ENCODE measurements around the gene NHSL1.

NHSL1 gene

GRCh38 chr6:138418118-138418742 lies 81.1 kb downstream of the NHSL1 start:
- Histone ChIP-seq H3K9me3 (replicated peaks; ENCODE audit: insufficient read depth, low read length) (no peaks in the 10 kb centered on the region), H3K4me1 (ENCODE audit: low read length) (no peaks in the 10 kb centered on the region), H3K27me3 (replicated peaks; ENCODE audit: insufficient read depth, low read length) (no peaks in the 10 kb centered on the region), H3K4me2 (ENCODE audit: low read depth, low read length) (no peak overlapping the region), H3K36me3 (replicated peaks; ENCODE audit: insufficient read depth, low read length) (no peaks in the 10 kb centered on the region), H3K9ac (ENCODE audit: low read length) (no peak overlapping the region), H3K79me2 (ENCODE audit: low read length) (no peaks in the 10 kb centered on the region), H3K4me3 (ENCODE audit: low read length) (no peak overlapping the region), H2AFZ (ENCODE audit: low read length) (no peak overlapping the region), H3K27ac (ENCODE audit: low read length) (no peak overlapping the region), H4K20me1 (ENCODE audit: insufficient read depth, low read length) (no peaks in the 10 kb centered on the region), H3K9me2 (replicated peaks; ENCODE audit: insufficient read depth, low read length) (no peaks in the 10 kb centered on the region), H3F3A (ENCODE audit: insufficient read depth, low read length) (no peaks in the 10 kb centered on the region)
- no peak for DNase-seq
- TF ChIP-seq EZH2 (optimal IDR thresholded peaks at IDR 0.05; ENCODE audit: low read depth, low read length) (no peak), EZH2phosphoT487 (IDR thresholded peaks at IDR 0.05; ENCODE audit: low read length) (no peak)
- TF ChIP-seq, protein P1, sequence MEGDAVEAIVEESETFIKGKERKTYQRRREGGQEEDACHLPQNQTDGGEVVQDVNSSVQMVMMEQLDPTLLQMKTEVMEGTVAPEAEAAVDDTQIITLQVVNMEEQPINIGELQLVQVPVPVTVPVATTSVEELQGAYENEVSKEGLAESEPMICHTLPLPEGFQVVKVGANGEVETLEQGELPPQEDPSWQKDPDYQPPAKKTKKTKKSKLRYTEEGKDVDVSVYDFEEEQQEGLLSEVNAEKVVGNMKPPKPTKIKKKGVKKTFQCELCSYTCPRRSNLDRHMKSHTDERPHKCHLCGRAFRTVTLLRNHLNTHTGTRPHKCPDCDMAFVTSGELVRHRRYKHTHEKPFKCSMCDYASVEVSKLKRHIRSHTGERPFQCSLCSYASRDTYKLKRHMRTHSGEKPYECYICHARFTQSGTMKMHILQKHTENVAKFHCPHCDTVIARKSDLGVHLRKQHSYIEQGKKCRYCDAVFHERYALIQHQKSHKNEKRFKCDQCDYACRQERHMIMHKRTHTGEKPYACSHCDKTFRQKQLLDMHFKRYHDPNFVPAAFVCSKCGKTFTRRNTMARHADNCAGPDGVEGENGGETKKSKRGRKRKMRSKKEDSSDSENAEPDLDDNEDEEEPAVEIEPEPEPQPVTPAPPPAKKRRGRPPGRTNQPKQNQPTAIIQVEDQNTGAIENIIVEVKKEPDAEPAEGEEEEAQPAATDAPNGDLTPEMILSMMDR (IDR thresholded peaks at IDR 0.05; ENCODE audit: low read length), result no peak

- H3K9me3 ChIP-seq (replicated peaks; ENCODE audit: insufficient read depth, low read length), result no peaks in the 10 kb centered on the region
- no peak overlapping the region for H3K4me2 ChIP-seq (ENCODE audit: low read depth, low read length)
- TF ChIP-seq EZH2 (optimal IDR thresholded peaks at IDR 0.05; ENCODE audit: low read depth, low read length), result no peak
- no peaks in the 10 kb centered on the region for H3K9me2 ChIP-seq (replicated peaks; ENCODE audit: insufficient read depth, low read length)
- no peak for DNase-seq
- no peaks in the 10 kb centered on the region for H3K4me1 ChIP-seq (ENCODE audit: low read length)
- no peaks in the 10 kb centered on the region for H3K27me3 ChIP-seq (replicated peaks; ENCODE audit: insufficient read depth, low read length)
- H4K20me1 ChIP-seq (ENCODE audit: insufficient read depth, low read length), result no peaks in the 10 kb centered on the region
- no peak overlapping the region for H3K4me3 ChIP-seq (ENCODE audit: low read length)
- no peaks in the 10 kb centered on the region for H3K36me3 ChIP-seq (replicated peaks; ENCODE audit: insufficient read depth, low read length)
- H3K27ac ChIP-seq (ENCODE audit: low read length), result no peak overlapping the region
- H2AFZ ChIP-seq (ENCODE audit: low read length), result no peak overlapping the region
- no peak overlapping the region for H3K9ac ChIP-seq (ENCODE audit: low read length)
- no peaks in the 10 kb centered on the region for H3K79me2 ChIP-seq (ENCODE audit: low read length)
- no peaks in the 10 kb centered on the region for H3F3A ChIP-seq (ENCODE audit: insufficient read depth, low read length)
These were observed 81.7 kb downstream of the NHSL1 start for GRCh38 chr6:138417493-138418117.

DNA sequence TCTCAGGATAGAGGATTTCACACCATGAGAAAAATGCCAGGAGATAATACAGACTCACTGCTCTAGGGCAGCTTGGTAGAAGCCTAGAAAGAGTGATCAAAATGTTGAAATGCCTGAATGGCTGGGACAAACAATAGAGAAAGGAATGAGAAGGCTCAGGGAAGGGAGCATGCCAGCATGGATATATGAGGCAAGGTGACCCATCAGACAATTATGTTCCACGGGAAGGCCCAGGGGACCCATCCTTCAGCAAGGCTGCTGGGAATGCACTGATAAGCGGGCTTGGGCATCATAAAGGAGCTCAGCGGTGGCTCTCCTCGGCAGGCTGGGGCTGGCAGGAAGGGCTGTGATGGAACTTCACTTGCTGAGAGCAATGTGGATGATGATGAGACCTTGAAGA lies 83.1 kb downstream of the NHSL1 start:
- H3K79me2 ChIP-seq (ENCODE audit: low read length), result no peaks in the 10 kb centered on the region
- no peak overlapping the region for H2AFZ ChIP-seq (ENCODE audit: low read length)
- no peaks in the 10 kb centered on the region for H3K36me3 ChIP-seq (replicated peaks; ENCODE audit: insufficient read depth, low read length)
- H3K9ac ChIP-seq (ENCODE audit: low read length), result no peak overlapping the region
- no peaks in the 10 kb centered on the region for H3K9me3 ChIP-seq (replicated peaks; ENCODE audit: insufficient read depth, low read length)
- no peaks in the 10 kb centered on the region for H4K20me1 ChIP-seq (ENCODE audit: insufficient read depth, low read length)
- H3K4me2 ChIP-seq (ENCODE audit: low read depth, low read length), result no peak overlapping the region
- H3F3A ChIP-seq (ENCODE audit: insufficient read depth, low read length), result no peaks in the 10 kb centered on the region
- no peak for TF ChIP-seq EZH2 (optimal IDR thresholded peaks at IDR 0.05; ENCODE audit: low read depth, low read length)
- no peak for TF ChIP-seq EZH2phosphoT487 (IDR thresholded peaks at IDR 0.05; ENCODE audit: low read length)
- TF ChIP-seq, protein P1 (IDR thresholded peaks at IDR 0.05; ENCODE audit: low read length), result no peak
- no peaks in the 10 kb centered on the region for H3K9me2 ChIP-seq (replicated peaks; ENCODE audit: insufficient read depth, low read length)
- DNase-seq, result no peak
- no peaks in the 10 kb centered on the region for H3K4me1 ChIP-seq (ENCODE audit: low read length)
- H3K4me3 ChIP-seq (ENCODE audit: low read length), result no peak overlapping the region
- H3K27me3 ChIP-seq (replicated peaks; ENCODE audit: insufficient read depth, low read length), result no peaks in the 10 kb centered on the region
- H3K27ac ChIP-seq (ENCODE audit: low read length), result no peak overlapping the region

DNA sequence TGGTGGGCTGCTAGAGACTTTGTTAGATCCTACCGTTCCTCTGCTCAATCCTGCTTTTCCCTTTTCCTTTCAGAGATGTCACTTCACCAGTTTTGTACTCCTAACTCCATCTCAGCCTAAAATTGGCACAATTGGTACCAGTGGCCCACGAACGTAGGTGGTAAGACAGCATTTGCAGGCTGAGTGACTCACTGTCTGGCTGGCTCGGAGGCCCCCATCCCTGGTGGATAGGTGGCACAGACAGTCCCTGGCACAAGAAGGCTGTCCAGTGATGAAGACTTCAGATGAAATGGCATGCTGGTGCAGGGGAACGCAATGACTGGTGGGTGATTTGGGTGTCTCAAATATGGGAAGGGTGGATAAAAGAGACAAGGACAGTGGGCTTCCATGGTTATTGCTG lies 84.2 kb downstream of the NHSL1 start:
- Histone ChIP-seq H3K79me2 (ENCODE audit: low read length) (no peaks in the 10 kb centered on the region), H4K20me1 (ENCODE audit: insufficient read depth, low read length) (no peaks in the 10 kb centered on the region), H3F3A (ENCODE audit: insufficient read depth, low read length) (no peaks in the 10 kb centered on the region), H3K9me3 (replicated peaks; ENCODE audit: insufficient read depth, low read length) (no peaks in the 10 kb centered on the region), H3K36me3 (replicated peaks; ENCODE audit: insufficient read depth, low read length) (no peaks in the 10 kb centered on the region), H3K27me3 (replicated peaks; ENCODE audit: insufficient read depth, low read length) (no peaks in the 10 kb centered on the region), H3K4me2 (ENCODE audit: low read depth, low read length) (no peak overlapping the region), H3K4me1 (ENCODE audit: low read length) (no peaks in the 10 kb centered on the region), H3K27ac (ENCODE audit: low read length) (no peak overlapping the region), H3K9me2 (replicated peaks; ENCODE audit: insufficient read depth, low read length) (no peaks in the 10 kb centered on the region), H2AFZ (ENCODE audit: low read length) (no peak overlapping the region), H3K9ac (ENCODE audit: low read length) (no peak overlapping the region), H3K4me3 (ENCODE audit: low read length) (no peak overlapping the region)
- TF ChIP-seq EZH2 (optimal IDR thresholded peaks at IDR 0.05; ENCODE audit: low read depth, low read length), result no peak
- TF ChIP-seq, protein P1 (IDR thresholded peaks at IDR 0.05; ENCODE audit: low read length), result no peak
- no peak for TF ChIP-seq EZH2phosphoT487 (IDR thresholded peaks at IDR 0.05; ENCODE audit: low read length)
- no peak for DNase-seq

Data from MM.1S (cell line).